Measurements from ENCODE around the gene GH1. TPM values are rescaled to one million over a fixed set of nuclear protein-coding genes. Genes with fewer than 3 reads are reported as not detected.
"Not testable (repeated sequence)": the region's sequence is repeated elsewhere in the genome, so short reads cannot be mapped to it uniquely, and the experiment has no call there.

GH1 gene
- total and polyA plus RNA-seq, 9 donors: not detected

DNA sequence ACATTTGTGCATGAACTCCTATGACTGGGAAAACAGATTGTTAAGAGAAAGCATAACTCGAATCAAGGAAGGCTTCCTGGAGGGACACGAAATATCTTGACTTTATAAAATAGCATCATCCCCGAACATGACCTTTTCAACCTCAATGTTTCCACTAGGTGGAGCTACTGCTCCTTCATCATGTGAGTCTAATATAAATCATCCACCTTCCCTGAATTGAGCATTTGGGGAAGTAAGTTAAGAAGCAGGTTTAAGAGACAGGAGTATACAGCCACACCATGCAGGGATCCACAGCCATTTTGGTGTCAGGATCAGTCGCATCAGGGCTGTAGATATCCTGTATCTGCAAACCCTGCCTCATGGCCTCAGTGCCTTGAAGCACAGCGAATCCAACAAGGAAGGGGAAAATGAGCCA is 14.8 kb downstream of the GH1 start:
- H3K27ac ChIP-seq; H3K36me3 ChIP-seq; H3K4me3 ChIP-seq; H3K4me1 ChIP-seq (ENCODE audit: insufficient read depth); H3K27me3 ChIP-seq; H3K9me3 ChIP-seq; DNase-seq; intact Hi-C loops (cut with DNase I): not testable (repeated sequence)
- 47 to 52% (median 48%) methylated on average over 5 of the region's 5 CpGs for WGBS, 3 donors

GRCh38 chr17:63901971-63902370 is 16.7 kb downstream of the GH1 start:
- not testable (repeated sequence) for H3K4me3 ChIP-seq; H3K36me3 ChIP-seq; H3K4me1 ChIP-seq (ENCODE audit: insufficient read depth); H3K9me3 ChIP-seq; DNase-seq; H3K27ac ChIP-seq; H3K27me3 ChIP-seq
- 56 to 68% (median 61%) methylated on average over 2 of the region's 2 CpGs for WGBS, 3 donors
- intact Hi-C loops (cut with DNase I): loop anchor here in 1 of 4 donors (2.0 kb wide), 1 partner anchor 17 kb away; no protein-coding TSS in a partner anchor

- H3K27ac ChIP-seq; H3K4me3 ChIP-seq; H3K9me3 ChIP-seq; H3K36me3 ChIP-seq; DNase-seq; H3K27me3 ChIP-seq; H3K4me1 ChIP-seq (ENCODE audit: insufficient read depth); intact Hi-C loops (cut with DNase I): not testable (repeated sequence)
- WGBS, 3 donors: 80 to 84% (median 82%) methylated on average over 6 of the region's 6 CpGs
Observed at GRCh38 chr17:63898899-63899798, 19.5 kb downstream of the GH1 start.

DNA sequence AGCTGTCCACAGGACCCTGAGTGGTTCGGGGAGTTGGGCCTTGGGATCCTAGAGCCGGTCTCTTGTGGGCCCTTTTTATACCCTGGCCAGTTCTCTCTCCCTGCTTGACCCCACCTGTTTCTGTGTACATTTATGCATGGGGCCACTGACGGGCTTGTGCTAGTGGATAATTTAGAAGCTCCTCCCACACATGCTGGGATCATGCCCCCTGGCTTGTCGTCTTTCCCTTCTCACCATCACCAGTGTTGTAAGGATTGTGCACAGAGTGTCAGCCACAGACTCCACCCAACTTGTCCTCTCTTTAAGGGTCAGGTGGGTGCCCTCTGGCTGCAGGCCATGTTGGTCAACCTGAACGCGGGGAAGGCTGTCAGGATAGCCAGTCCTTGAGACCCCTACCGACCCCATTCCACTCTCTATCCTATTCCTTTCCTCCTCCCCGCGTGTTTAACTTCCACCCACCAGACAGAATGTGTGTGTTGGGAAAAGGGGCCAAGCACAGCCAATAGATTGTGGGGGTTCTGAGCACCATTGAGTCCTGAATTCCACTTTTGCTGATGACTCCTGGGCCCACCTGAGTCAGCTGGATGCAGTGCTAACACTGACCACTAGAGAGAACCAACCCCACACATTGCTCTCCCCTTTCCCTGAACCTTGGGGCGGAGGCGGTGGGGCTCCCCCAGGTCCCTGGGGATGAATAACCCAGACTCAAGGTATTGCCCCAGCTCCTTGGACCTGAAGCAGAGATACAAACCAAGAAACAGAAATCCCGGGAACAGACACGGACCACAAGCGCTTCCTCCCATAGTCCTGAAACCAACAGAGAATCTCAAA is 21.9 kb downstream of the GH1 start, which contains the start of gene CSH1:
TSS of gene CSH1 (minus strand) at position 51 of the 831 bp plus-strand sequence. CDS start 63 bp downstream, outside the sequence.
- 82 to 93% (median 82%) methylated on average over 9 to 13 of the region's 14 CpGs for WGBS, 3 donors
- H3K4me3 ChIP-seq; H3K36me3 ChIP-seq; H3K27ac ChIP-seq; intact Hi-C loops (cut with DNase I); H3K27me3 ChIP-seq; H3K9me3 ChIP-seq; H3K4me1 ChIP-seq (ENCODE audit: insufficient read depth): not testable (repeated sequence)
- peak in 1 of 5 donors; percentile 7 for DNase-seq

DNA sequence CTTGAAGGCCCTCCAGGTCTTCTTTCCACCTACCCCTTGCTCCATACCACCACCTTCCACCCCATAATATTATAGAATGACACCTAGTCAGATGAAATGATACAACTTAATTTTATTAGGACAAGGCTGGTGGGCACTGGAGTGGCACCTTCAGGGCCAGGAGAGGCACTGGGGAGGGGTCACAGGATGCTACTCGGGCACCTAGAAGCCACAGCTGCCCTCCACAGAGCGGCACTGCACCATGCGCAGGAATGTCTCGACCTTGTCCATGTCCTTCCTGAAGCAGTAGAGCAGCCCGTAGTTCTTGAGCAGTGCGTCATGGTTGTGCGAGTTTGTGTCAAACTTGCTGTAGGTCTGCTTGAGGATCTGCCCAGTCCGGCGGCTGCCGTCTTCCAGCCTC is 23.8 kb downstream of the GH1 start:
- H3K4me3 ChIP-seq; H3K27ac ChIP-seq; DNase-seq; intact Hi-C loops (cut with DNase I); H3K27me3 ChIP-seq; H3K36me3 ChIP-seq; H3K9me3 ChIP-seq; H3K4me1 ChIP-seq (ENCODE audit: insufficient read depth): not testable (repeated sequence)
- 88 to 94% (median 93%) methylated on average over 5 to 10 of the region's 10 CpGs for WGBS, 3 donors

- H3K27me3 ChIP-seq; DNase-seq; H3K4me3 ChIP-seq; intact Hi-C loops (cut with DNase I); H3K36me3 ChIP-seq; H3K4me1 ChIP-seq (ENCODE audit: insufficient read depth); H3K9me3 ChIP-seq; H3K27ac ChIP-seq: not testable (repeated sequence)
- WGBS, 3 donors: 69 to 76% (median 73%) methylated on average over 2 to 3 of the region's 3 CpGs
Observed at GRCh38 chr17:63894021-63894420, 24.6 kb downstream of the GH1 start.

DNA sequence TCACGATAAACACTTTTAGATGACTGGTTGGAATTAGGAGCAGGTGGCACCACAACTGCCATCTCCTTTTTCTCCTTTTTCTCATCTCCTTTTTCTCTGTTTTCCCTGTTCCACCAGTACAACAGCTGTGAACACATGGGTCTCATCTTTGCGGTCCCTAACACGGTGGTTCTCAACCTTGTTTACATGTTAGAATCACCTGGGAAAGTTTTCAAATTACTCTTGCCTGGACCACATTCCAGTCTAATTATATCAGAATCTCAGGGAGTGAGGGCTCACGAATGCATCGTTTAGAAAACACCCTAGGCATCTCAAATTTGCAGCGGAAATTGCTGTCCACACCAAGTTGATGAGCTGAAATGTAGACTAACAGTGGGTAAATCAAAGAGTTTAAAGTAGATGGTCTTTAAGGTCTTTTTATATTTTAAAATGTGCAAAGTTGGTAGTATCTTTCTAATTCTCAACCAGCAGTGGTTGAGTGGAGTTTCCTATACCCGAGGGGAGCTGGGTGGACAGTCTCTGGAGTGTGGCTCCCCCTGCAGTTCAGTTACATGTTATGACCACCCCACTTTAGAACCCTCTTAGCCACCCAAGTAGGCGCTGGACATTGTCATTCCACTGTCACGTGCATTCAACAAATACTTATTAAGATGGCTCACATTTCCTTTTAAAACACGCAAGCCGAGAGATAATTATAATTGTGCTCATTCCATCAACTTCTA is 26.2 kb downstream of the GH1 start:
- H3K4me3 ChIP-seq; DNase-seq; H3K36me3 ChIP-seq; intact Hi-C loops (cut with DNase I); H3K27me3 ChIP-seq; H3K4me1 ChIP-seq (ENCODE audit: insufficient read depth); H3K9me3 ChIP-seq; H3K27ac ChIP-seq: not testable (repeated sequence)
- WGBS, 3 donors: 25 to 49% (median 41%) methylated on average over 11 of the region's 11 CpGs

Measured in ovary (tissue), 9 donors.